Measurements from ENCODE around the gene RNASE3. TPM values are rescaled to one million over a fixed set of nuclear protein-coding genes. Genes with fewer than 3 reads are reported as not detected.
A peak's percentile ranks its signal among the peaks of the same experiment; 100 is the strongest.
"Not testable (repeated sequence)": the region's sequence is repeated elsewhere in the genome, so short reads cannot be mapped to it uniquely, and the experiment has no call there.

RNASE3 gene
- total RNA-seq, 1 donor from 2014 or later: not detected

- TF ChIP-seq CTCF (IDR thresholded peaks at IDR 0.05; ENCODE audit: insufficient read depth, low read length, poor library complexity, severe bottlenecking): no peak
- Histone ChIP-seq H3K27me3 (ENCODE audit: control insufficient read depth, insufficient read depth, low read length) (no peaks in the 10 kb centered on the region), H3K4me3 (ENCODE audit: low read depth, low read length) (no peak overlapping the region), H3K36me3 (ENCODE audit: control insufficient read depth, insufficient read depth, low read length) (no peaks in the 10 kb centered on the region)
- DNase-seq (ENCODE audit: low read depth): no peak
Observed at GRCh38 chr14:20907214-20907613, 16.0 kb downstream of the RNASE3 start.

DNA sequence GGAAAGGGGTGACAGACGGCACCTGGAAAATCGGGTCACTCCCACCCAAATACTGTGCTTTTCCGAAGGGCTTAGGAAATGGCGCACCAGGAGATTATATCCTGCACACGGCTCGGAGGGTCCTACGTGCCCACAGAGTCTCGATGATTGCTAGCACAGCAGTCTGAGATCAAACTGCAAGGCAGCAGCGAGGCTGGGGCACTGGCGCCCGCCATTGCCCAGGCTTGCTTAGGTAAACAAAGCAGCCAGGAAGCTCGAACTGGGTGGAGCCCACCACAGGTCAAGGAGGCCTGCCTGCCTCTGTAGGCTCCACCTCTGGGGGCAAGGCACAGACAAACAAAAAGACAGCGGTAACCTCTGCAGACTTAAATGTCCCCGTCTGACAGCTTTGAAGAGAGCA is 19.6 kb downstream of the RNASE3 start:
- not testable (repeated sequence) for H3K4me3 ChIP-seq (ENCODE audit: low read depth, low read length); DNase-seq (ENCODE audit: low read depth); H3K27me3 ChIP-seq (ENCODE audit: control insufficient read depth, insufficient read depth, low read length); H3K36me3 ChIP-seq (ENCODE audit: control insufficient read depth, insufficient read depth, low read length)

DNA sequence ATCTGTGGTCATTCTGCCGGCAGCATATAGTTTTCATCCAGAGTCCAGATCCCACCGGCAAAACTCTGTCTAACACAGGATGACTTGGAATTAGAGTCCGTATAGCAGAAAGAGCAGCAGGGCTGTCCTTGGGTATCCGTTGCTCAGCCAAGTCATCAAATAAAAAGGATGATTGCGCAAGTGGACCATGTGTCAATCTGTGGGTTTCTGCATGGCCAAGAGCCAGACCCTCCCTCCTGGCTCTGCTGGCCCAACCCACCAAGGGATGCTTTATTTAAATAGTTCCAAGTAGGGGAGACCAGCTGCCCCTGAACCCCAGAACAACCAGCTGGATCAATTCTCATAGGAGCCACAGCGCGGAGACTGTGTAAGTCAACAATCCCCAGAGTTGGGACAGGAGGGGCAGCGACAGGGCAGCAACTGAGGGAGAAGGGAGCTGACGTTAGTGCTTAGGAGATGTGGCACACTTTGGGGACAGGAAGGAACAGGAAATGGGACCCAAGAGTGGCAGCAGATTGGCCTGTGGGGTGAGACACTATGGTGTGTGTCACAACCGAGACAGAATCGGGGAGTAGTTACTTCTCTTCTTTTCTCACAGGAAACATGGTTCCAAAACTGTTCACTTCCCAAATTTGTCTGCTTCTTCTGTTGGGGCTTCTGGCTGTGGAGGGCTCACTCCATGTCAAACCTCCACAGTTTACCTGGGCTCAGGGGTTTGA is 28.0 kb downstream of the RNASE3 start:
- H3K27me3 ChIP-seq (ENCODE audit: control insufficient read depth, insufficient read depth, low read length); H3K36me3 ChIP-seq (ENCODE audit: control insufficient read depth, insufficient read depth, low read length); H3K4me3 ChIP-seq (ENCODE audit: low read depth, low read length); DNase-seq (ENCODE audit: low read depth): not testable (repeated sequence)

DNA sequence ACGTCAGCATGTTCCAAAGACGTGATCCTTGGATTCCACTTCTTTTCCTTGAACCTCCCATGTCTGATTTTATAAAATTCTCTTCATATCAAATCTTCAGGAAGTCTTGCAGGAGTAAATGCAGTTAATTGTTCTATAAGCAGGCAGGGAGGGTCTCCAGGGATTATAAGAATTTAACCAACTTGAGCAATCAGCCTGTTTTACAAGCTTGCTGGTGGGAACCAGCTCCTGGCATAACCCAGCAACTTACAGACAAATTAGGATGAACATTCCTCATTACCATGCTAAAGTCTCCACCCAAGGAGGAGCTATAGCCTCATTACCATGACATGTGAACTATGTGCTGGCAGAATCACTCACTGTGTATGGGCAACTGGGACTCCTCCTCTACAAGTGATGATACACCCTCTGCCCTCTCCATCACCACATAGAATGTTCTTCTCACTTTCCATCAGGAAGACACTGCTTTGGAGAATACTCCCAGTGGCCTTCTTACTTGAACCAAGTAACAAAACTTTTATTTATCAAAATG is 32.6 kb downstream of the RNASE3 start:
- H3K27me3 ChIP-seq (ENCODE audit: control insufficient read depth, insufficient read depth, low read length); H3K36me3 ChIP-seq (ENCODE audit: control insufficient read depth, insufficient read depth, low read length); H3K4me3 ChIP-seq (ENCODE audit: low read depth, low read length); DNase-seq (ENCODE audit: low read depth): not testable (repeated sequence)

GRCh38 chr14:20934148-20934762 is 43.1 kb downstream of the RNASE3 start:
- DNase-seq (ENCODE audit: low read depth): no peak
- Histone ChIP-seq H3K4me3 (ENCODE audit: low read depth, low read length) (no peak overlapping the region), H3K36me3 (ENCODE audit: control insufficient read depth, insufficient read depth, low read length) (no peaks in the 10 kb centered on the region), H3K27me3 (ENCODE audit: control insufficient read depth, insufficient read depth, low read length) (no peaks in the 10 kb centered on the region)
- peak; percentile 46 for TF ChIP-seq CTCF (IDR thresholded peaks at IDR 0.05; ENCODE audit: insufficient read depth, low read length, poor library complexity, severe bottlenecking)

DNA sequence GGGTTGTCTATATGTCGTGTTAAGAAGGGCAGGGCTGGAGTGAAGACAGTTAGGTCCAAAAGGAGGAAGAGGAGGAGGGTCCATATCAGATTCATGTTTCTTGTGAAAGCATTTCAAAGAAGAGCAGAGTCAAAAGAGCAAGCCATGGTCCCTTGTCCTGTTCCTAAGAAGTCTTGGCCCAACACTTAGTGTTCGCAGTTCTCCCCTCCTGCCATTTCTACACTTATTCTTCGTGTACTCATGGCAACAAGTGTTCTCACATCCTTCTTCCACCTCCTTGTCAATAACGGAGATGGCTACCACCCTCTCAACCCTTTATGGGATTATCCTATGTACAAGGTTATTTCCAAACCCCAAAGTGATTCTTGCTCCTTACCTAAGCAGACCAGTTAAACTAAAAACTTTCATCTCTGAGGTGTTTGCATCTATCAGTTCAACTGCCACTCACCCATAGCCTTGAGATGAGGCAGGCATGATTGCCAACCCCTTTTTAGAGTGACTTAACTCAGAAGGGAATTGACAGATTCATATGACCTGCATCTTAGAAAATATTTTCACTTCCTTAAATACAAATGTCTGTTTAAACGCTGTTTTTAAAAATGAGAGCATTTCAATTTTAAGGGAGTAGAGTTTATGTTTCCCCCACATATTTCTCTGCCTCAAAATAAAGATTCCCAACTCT is 44.3 kb downstream of the RNASE3 start:
- Histone ChIP-seq H3K4me3 (ENCODE audit: low read depth, low read length) (no peak overlapping the region), H3K27me3 (ENCODE audit: control insufficient read depth, insufficient read depth, low read length) (no peaks in the 10 kb centered on the region), H3K36me3 (ENCODE audit: control insufficient read depth, insufficient read depth, low read length) (no peaks in the 10 kb centered on the region)
- no peak for DNase-seq (ENCODE audit: low read depth)
- TF ChIP-seq CTCF (IDR thresholded peaks at IDR 0.05; ENCODE audit: insufficient read depth, low read length, poor library complexity, severe bottlenecking): no peak

Other genes starting within 250 kb of the RNASE3 start
- gene OR6S1, start 249.7 kb upstream of the RNASE3 start, total RNA-seq: not detected in 2 replicates
- gene RNASE4, start 206.8 kb upstream of the RNASE3 start, total RNA-seq: 4.2 and 5.6 TPM in 2 replicates
- 0.14 and 1.1 TPM in 2 replicates for gene ANG, start 202.6 kb upstream of the RNASE3 start, total RNA-seq
- not detected in 2 replicates for gene EDDM3A, start 145.5 kb upstream of the RNASE3 start, total RNA-seq
- not detected in 2 replicates for gene EDDM3B, start 123.0 kb upstream of the RNASE3 start, total RNA-seq
- gene RNASE6, start 110.1 kb upstream of the RNASE3 start, total RNA-seq: not detected in 2 replicates
- not detected in 2 replicates for gene RNASE1, start 88.5 kb upstream of the RNASE3 start, total RNA-seq
- not detected in 2 replicates for gene RNASE2, start 64.1 kb downstream of the RNASE3 start, total RNA-seq
- gene METTL17, start 98.6 kb downstream of the RNASE3 start, total RNA-seq: 83.2 and 93.0 TPM in 2 replicates
- gene SLC39A2, start 107.9 kb downstream of the RNASE3 start, total RNA-seq: 0.25 TPM in 1 of 2 replicates, not detected in the other
- gene NDRG2, start 133.7 kb downstream of the RNASE3 start, total RNA-seq: 5.2 and 10.5 TPM in 2 replicates
- not detected in 2 replicates for gene TPPP2, start 138.8 kb downstream of the RNASE3 start, total RNA-seq
- not detected in 2 replicates for gene RNASE13, start 143.4 kb downstream of the RNASE3 start, total RNA-seq
- gene RNASE7, start 151.0 kb downstream of the RNASE3 start, total RNA-seq: not detected in 2 replicates
- gene RNASE8, start 166.4 kb downstream of the RNASE3 start, total RNA-seq: not detected in 2 replicates
- 59.4 and 59.7 TPM in 2 replicates for gene ARHGEF40, start 178.9 kb downstream of the RNASE3 start, total RNA-seq
- gene ZNF219, start 207.3 kb downstream of the RNASE3 start, total RNA-seq: 25.5 and 34.5 TPM in 2 replicates
- not detected in 2 replicates for gene TMEM253, start 209.7 kb downstream of the RNASE3 start, total RNA-seq

All from kidney epithelial cell (primary cell).